ENCODE data around the gene UBR4. TPM values are rescaled to one million over a fixed set of nuclear protein-coding genes. Genes with fewer than 3 reads are reported as not detected.
"Not testable (repeated sequence)": the region's sequence is repeated elsewhere in the genome, so short reads cannot be mapped to it uniquely, and the experiment has no call there.

Gene UBR4
- total and polyA plus RNA-seq, 4 experiments from 2014 or later = 3.8 to 154 (median 89.6) TPM

DNA sequence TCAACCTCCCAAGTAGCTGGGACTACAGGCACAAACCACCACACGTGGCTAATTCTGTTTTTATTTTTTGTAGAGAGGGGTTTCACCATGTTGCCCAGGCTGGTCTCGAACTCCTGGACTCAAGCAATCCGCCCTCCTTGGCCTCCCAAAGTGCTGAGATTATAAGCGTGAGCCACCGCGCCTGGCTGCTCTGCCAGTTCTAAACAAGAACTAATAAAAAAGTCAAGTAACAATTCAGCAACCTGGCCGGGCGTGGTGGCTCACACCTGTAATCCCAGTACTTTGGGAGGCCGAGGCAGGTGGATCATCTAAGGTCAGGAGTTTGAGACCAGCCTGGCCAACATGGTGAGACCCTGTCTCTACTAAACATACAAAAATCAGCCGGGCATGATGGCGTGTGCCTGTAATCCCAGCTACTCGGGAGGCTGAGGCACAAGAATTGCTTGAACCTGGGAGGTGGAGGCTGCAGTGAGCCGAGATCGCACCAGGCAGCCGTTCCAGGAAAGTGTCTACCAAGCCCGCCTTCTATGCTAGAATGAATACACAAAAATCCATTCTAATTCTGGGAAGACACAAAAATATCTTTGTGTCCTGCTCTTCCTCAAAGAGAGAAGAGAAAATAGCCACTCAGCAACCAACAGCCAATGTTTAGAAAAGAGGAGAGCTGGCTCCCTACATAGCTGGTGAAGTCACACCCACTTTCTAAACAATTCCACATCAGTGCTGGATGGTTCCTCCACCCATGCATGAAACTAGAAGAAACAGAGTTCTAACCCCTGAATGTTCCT lies 21.9 kb upstream of the UBR4 start:
- H3K27me3 ChIP-seq (ENCODE audit: insufficient read depth, low read length); intact Hi-C loops (cut with micrococcal nuclease); DNase-seq; H3K27ac ChIP-seq (ENCODE audit: low read depth, low read length); H3K9me3 ChIP-seq (ENCODE audit: control insufficient read depth in 1 of 2, low read length in 2 of 2); H3K4me3 Mint-ChIP-seq; CTCF ChIA-PET (ENCODE audit: partially characterized antibody); POLR2A ChIA-PET (ENCODE audit: partially characterized antibody); H3K27me3 Mint-ChIP-seq; H3K4me3 ChIP-seq (ENCODE audit: low read length in 2 of 2); H3K9me3 Mint-ChIP-seq; H3K4me1 ChIP-seq (ENCODE audit: insufficient read depth, low read length); H3K4me1 Mint-ChIP-seq: not testable (repeated sequence)
- peaks cover 34 to 62% of the 10 kb centered on the region in 2 donors for H3K36me3 Mint-ChIP-seq
- H3K27ac Mint-ChIP-seq = peak overlapping the region in 1 of 7 donors; percentile 37
- H3K36me3 ChIP-seq (ENCODE audit: insufficient read depth, low read length) = peaks cover 49% of the 10 kb centered on the region

DNA sequence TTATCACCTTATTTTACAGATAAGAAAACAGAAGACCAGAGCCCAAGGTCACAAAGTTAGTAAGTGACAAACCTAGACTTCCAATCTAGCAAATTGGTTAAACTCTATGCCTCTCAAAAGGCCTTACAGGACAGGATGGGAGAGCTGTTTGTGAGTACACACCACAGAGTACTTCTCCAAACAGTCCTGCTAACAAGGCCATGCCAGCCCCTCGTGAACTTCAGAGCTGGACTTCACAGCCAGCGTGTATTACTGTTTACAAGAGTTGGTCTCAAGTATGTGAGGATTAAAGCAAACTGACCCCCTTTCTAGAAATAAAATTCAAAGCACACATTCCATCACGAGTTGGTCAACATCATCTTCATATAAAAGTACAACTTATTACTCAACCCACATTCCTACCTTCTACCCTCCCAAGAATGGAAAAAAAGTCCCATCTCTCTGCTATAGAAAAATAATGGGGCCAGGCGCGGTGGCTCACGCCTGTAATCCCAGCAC lies 19.8 kb upstream of the UBR4 start:
- H3K9me3 Mint-ChIP-seq = no peaks in the 10 kb centered on the region
- ChIA-PET CTCF (ENCODE audit: partially characterized antibody) (interaction anchor here (3.1 kb wide), 1 partner anchor 9 kb away, joined by 8 read pairs; no protein-coding TSS in a partner anchor), POLR2A (ENCODE audit: partially characterized antibody) (no interaction called here)
- H3K36me3 Mint-ChIP-seq = peaks cover 40 to 70% of the 10 kb centered on the region in 2 donors
- peaks cover 0 to 2% (median under 1%) of the 10 kb centered on the region in 4 donors for H3K4me1 Mint-ChIP-seq
- H3K27ac ChIP-seq (ENCODE audit: low read depth, low read length) = no peak overlapping the region
- peaks cover 57% of the 10 kb centered on the region for H3K36me3 ChIP-seq (ENCODE audit: insufficient read depth, low read length)
- intact Hi-C loops (cut with micrococcal nuclease) = no loop called here
- H3K4me3 Mint-ChIP-seq = no peak overlapping the region
- H3K4me3 ChIP-seq (ENCODE audit: low read length in 2 of 2) = no peak overlapping the region
- H3K4me1 ChIP-seq (ENCODE audit: insufficient read depth, low read length) = no peaks in the 10 kb centered on the region
- no peak for DNase-seq
- H3K27me3 ChIP-seq (ENCODE audit: insufficient read depth, low read length) = no peaks in the 10 kb centered on the region
- no peaks in the 10 kb centered on the region for H3K9me3 ChIP-seq (ENCODE audit: control insufficient read depth in 1 of 2, low read length in 2 of 2)
- H3K27me3 Mint-ChIP-seq = no peaks in the 10 kb centered on the region
- peak overlapping the region in 3 of 7 donors; percentile 43 to 68 (median 48) for H3K27ac Mint-ChIP-seq

GRCh38 chr1:19229229-19229628 lies 19.2 kb upstream of the UBR4 start:
- no peak for DNase-seq
- ChIA-PET CTCF (ENCODE audit: partially characterized antibody) (interaction anchor here (3.1 kb wide), 1 partner anchor 10 kb away, joined by 8 read pairs; no protein-coding TSS in a partner anchor), POLR2A (ENCODE audit: partially characterized antibody) (no interaction called here)
- peaks cover 46 to 77% of the 10 kb centered on the region in 2 donors for H3K36me3 Mint-ChIP-seq
- Histone ChIP-seq H3K36me3 (ENCODE audit: insufficient read depth, low read length) (peaks cover 60% of the 10 kb centered on the region), H3K27ac (ENCODE audit: low read depth, low read length) (no peak overlapping the region), H3K9me3 (ENCODE audit: control insufficient read depth in 1 of 2, low read length in 2 of 2) (no peaks in the 10 kb centered on the region), H3K4me1 (ENCODE audit: insufficient read depth, low read length) (no peaks in the 10 kb centered on the region), H3K4me3 (ENCODE audit: low read length in 2 of 2) (no peak overlapping the region), H3K27me3 (ENCODE audit: insufficient read depth, low read length) (no peaks in the 10 kb centered on the region)
- peaks cover 0 to 1% (median 0%) of the 10 kb centered on the region in 8 donors for H3K9me3 Mint-ChIP-seq
- H3K27me3 Mint-ChIP-seq = no peaks in the 10 kb centered on the region
- intact Hi-C loops (cut with micrococcal nuclease) = no loop called here
- H3K4me1 Mint-ChIP-seq = peaks cover 0 to 3% (median under 1%) of the 10 kb centered on the region in 4 donors
- peak overlapping the region in 2 of 7 donors; percentile 17 to 27 for H3K27ac Mint-ChIP-seq
- no peak overlapping the region for H3K4me3 Mint-ChIP-seq

DNA sequence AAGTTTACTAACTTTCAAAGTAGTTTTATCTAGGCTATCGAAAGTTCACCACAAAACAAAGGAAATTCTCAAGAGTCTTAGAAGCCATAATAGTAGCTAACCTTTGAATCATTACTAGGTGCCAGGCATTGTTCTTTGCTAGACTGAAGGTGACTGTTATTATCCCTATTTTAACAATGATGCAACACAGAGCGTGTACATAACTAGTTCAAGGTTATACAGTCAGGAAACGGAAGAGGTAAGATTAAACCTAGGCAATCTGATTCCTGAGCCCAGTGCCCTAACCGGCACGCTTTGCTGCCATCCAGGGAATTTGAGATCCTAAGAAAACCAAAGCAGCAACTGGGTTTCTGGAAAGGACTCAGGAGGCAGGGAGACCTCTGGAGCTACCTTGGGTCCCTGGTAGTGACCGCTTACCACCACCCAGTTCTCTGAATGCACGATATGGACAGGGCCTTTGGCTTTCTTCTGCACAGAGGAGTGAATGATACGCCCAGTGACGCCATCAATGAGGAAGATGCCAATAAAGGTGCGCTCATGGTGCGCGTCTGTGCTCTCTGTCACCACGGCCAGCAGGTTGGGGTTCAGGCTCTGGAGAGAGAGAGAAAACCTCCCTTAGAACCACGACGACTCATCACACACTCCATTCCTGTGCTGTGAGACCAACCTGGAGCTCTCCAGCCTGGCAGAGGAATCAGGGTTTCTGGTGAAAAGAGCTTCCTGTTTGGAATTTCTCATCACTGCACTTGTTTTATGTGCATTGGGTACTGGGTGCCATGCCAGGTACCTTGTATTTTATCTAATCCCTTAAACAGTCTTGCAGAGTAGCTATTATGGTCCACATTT lies 13.1 kb upstream of the UBR4 start:
- no peak overlapping the region for H3K27ac ChIP-seq (ENCODE audit: low read depth, low read length)
- intact Hi-C loops (cut with micrococcal nuclease) = no loop called here
- H3K27ac Mint-ChIP-seq = peak overlapping the region in 1 of 7 donors; percentile 4
- H3K36me3 Mint-ChIP-seq = peaks cover 55 to 82% of the 10 kb centered on the region in 2 donors
- CTCF ChIA-PET (ENCODE audit: partially characterized antibody) = interaction anchor here (0.6 to 1.4 kb wide), 2 partner anchors 11 to 428 kb away, joined by 3 to 7 read pairs; no protein-coding TSS in a partner anchor
- H3K4me3 ChIP-seq (ENCODE audit: low read length in 2 of 2) = no peak overlapping the region
- H3K9me3 ChIP-seq (ENCODE audit: control insufficient read depth in 1 of 2, low read length in 2 of 2) = no peaks in the 10 kb centered on the region
- H3K36me3 ChIP-seq (ENCODE audit: insufficient read depth, low read length) = peaks cover 75% of the 10 kb centered on the region
- H3K27me3 ChIP-seq (ENCODE audit: insufficient read depth, low read length) = no peaks in the 10 kb centered on the region
- H3K27me3 Mint-ChIP-seq = no peaks in the 10 kb centered on the region
- H3K4me1 Mint-ChIP-seq = peaks cover 0 to 8% (median 5%) of the 10 kb centered on the region in 4 donors
- POLR2A ChIA-PET (ENCODE audit: partially characterized antibody) = no interaction called here
- H3K9me3 Mint-ChIP-seq = peaks cover 0 to 1% (median 0%) of the 10 kb centered on the region in 8 donors
- no peaks in the 10 kb centered on the region for H3K4me1 ChIP-seq (ENCODE audit: insufficient read depth, low read length)
- no peak overlapping the region for H3K4me3 Mint-ChIP-seq
- no peak for DNase-seq

DNA sequence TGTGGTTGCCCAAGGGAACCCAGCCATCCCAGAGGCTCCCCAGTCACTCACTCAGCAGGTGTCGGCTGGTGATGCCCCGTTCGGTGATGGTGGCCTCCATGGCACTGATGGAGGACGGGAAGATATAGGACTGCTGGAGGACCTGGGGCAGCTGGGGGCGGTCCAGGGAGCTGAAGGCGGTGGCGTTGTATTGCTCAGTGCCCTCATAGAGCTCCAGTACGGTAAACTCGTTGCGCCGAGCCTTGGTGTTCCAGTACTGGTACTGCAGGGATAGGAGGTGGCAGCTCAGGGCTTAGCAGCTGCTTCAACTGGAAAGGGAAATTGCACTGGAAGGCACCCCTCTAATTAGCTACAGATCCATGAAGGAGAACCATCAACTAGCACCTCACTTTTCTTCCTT lies 12.5 kb upstream of the UBR4 start:
- no peak for DNase-seq
- CTCF ChIA-PET (ENCODE audit: partially characterized antibody) = interaction anchor here (0.6 to 1.4 kb wide), 2 partner anchors 11 to 428 kb away, joined by 3 to 7 read pairs; no protein-coding TSS in a partner anchor
- H3K27me3 Mint-ChIP-seq = no peaks in the 10 kb centered on the region
- peaks cover 55 to 84% of the 10 kb centered on the region in 2 donors for H3K36me3 Mint-ChIP-seq
- H3K4me1 Mint-ChIP-seq = peaks cover 0 to 11% (median 4%) of the 10 kb centered on the region in 4 donors
- no peak overlapping the region for H3K4me3 ChIP-seq (ENCODE audit: low read length in 2 of 2)
- H3K9me3 ChIP-seq (ENCODE audit: control insufficient read depth in 1 of 2, low read length in 2 of 2) = no peaks in the 10 kb centered on the region
- H3K36me3 ChIP-seq (ENCODE audit: insufficient read depth, low read length) = peaks cover 75% of the 10 kb centered on the region
- POLR2A ChIA-PET (ENCODE audit: partially characterized antibody) = no interaction called here
- H3K4me1 ChIP-seq (ENCODE audit: insufficient read depth, low read length) = no peaks in the 10 kb centered on the region
- no peak overlapping the region for H3K27ac ChIP-seq (ENCODE audit: low read depth, low read length)
- no peaks in the 10 kb centered on the region for H3K27me3 ChIP-seq (ENCODE audit: insufficient read depth, low read length)
- H3K27ac Mint-ChIP-seq = peak overlapping the region in 2 of 7 donors; percentile 4 to 60
- intact Hi-C loops (cut with micrococcal nuclease) = no loop called here
- no peak overlapping the region for H3K4me3 Mint-ChIP-seq
- H3K9me3 Mint-ChIP-seq = peaks cover 0 to 1% (median 0%) of the 10 kb centered on the region in 8 donors

- no peaks in the 10 kb centered on the region for H3K9me3 ChIP-seq (ENCODE audit: control insufficient read depth in 1 of 2, low read length in 2 of 2)
- no peak overlapping the region for H3K27ac ChIP-seq (ENCODE audit: low read depth, low read length)
- no peak overlapping the region for H3K4me3 ChIP-seq (ENCODE audit: low read length in 2 of 2)
- Mint-ChIP-seq H3K36me3 (peaks cover 48 to 79% of the 10 kb centered on the region in 2 donors), H3K4me1 (peaks cover 4 to 9% (median 4%) of the 10 kb centered on the region in 4 donors), H3K27ac (peak overlapping the region in 1 of 7 donors; percentile 43), H3K9me3 (peaks cover 0 to 4% (median 0%) of the 10 kb centered on the region in 8 donors), H3K27me3 (no peaks in the 10 kb centered on the region), H3K4me3 (no peak overlapping the region)
- DNase-seq = no peak
- ChIA-PET POLR2A (ENCODE audit: partially characterized antibody) (interaction anchor here (0.7 kb wide), 1 partner anchor 8 kb away, joined by 3 read pairs; no protein-coding TSS in a partner anchor), CTCF (ENCODE audit: partially characterized antibody) (interaction anchor here (0.7 kb wide), 1 partner anchor 495 kb away, joined by 3 read pairs; no protein-coding TSS in a partner anchor)
- H3K27me3 ChIP-seq (ENCODE audit: insufficient read depth, low read length) = no peaks in the 10 kb centered on the region
- H3K36me3 ChIP-seq (ENCODE audit: insufficient read depth, low read length) = peaks cover 64% of the 10 kb centered on the region
- no peaks in the 10 kb centered on the region for H3K4me1 ChIP-seq (ENCODE audit: insufficient read depth, low read length)
- intact Hi-C loops (cut with micrococcal nuclease) = no loop called here
Measured at GRCh38 chr1:19220991-19221390, 10.9 kb upstream of the UBR4 start.

Measured in CD4-positive, alpha-beta memory T cell (primary cell).